ENCODE data around the gene SYNE2.

- no peak for TF ChIP-seq CTCF (IDR thresholded peaks at IDR 0.05; ENCODE audit: low read depth, low read length, poor library complexity, severe bottlenecking)
- no peak for TF ChIP-seq EZH2phosphoT487 (IDR thresholded peaks at IDR 0.05; ENCODE audit: borderline replicate concordance, low read length)
These were observed 98.6 kb downstream of the SYNE2 start for GRCh38 chr14:63951429-63951828.
